Vagina (tissue), 2 donors: ENCODE data around the gene CARD9.

Source experiments
- POLR2A ChIP-seq, 2 donors: fragments of 450-650 bp; IDR thresholded peaks; one replicate each; pipeline ENCODE4 v1.6.1; 2017; ENCODE audit warnings: antibody characterized with exemption in 2 of 2, mild to moderate bottlenecking in 2 of 2, moderate library complexity in 2 of 2
- TF ChIP-seq, protein P1 (sequence below), 3 experiments: fragments of 450-650 bp in 2 of 3; fragments of 200-600 bp in 1 of 3; sonication (generic) in 1 of 3; IDR thresholded peaks; one replicate each; pipeline ENCODE4 v1.5.1; 2017 to 2019; ENCODE audit warnings: antibody characterized with exemption in 3 of 3, mild to moderate bottlenecking in 2 of 3, moderate library complexity in 2 of 3

DNA sequence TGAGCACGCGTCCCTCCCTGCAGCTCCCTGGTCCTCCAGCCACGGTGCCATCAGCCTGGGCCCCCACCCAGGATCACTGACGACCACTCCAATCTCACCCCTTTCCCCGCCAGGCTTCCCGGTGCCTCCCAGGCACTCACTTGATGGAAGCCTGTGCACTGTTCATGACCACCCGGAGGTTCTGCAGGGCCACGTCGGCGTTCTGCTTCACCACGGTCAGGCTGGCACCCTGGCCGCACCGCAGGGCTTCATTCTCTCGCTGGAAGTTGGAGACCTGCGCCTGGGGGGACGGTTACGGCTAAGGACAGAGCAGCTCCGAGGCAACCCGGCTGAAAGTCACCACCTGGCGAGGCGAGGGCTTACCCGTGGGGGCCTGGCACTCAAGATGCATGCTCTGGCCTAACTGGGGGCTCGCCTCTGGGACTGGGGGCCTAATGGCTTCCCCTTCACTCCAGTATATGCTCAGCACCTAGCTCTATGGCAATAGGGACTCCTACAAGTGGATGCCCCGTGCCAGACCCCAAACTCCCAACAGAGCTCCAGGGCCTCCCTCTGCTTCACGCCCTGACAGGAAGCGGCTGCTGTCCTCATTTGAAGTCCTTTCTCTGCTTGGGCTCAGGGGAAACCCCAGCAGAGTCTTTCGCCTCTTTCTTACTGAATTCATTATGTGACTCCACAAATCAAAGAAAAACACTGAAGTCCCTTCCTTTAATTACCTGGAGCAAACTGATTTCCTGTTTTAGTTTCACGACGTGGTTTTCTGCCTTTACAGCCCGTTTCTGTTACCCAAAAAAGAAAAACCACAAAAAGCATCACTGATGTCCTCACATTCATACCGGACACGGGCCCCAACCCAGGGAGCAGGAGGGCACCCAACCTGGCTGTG, 30.7 kb upstream of the CARD9 start:
- TF ChIP-seq POLR2A (IDR thresholded peaks at IDR 0.05): no peak
- TF ChIP-seq, protein P1, sequence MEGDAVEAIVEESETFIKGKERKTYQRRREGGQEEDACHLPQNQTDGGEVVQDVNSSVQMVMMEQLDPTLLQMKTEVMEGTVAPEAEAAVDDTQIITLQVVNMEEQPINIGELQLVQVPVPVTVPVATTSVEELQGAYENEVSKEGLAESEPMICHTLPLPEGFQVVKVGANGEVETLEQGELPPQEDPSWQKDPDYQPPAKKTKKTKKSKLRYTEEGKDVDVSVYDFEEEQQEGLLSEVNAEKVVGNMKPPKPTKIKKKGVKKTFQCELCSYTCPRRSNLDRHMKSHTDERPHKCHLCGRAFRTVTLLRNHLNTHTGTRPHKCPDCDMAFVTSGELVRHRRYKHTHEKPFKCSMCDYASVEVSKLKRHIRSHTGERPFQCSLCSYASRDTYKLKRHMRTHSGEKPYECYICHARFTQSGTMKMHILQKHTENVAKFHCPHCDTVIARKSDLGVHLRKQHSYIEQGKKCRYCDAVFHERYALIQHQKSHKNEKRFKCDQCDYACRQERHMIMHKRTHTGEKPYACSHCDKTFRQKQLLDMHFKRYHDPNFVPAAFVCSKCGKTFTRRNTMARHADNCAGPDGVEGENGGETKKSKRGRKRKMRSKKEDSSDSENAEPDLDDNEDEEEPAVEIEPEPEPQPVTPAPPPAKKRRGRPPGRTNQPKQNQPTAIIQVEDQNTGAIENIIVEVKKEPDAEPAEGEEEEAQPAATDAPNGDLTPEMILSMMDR (IDR thresholded peaks at IDR 0.05): no peak
